Measurements from ENCODE around the gene HDGFL3. TPM values are rescaled to one million over a fixed set of nuclear protein-coding genes. Genes with fewer than 3 reads are reported as not detected.

The HDGFL3 gene
- total RNA-seq, 2 donors from 2014 or later = 123 TPM

- WGBS, 2 experiments (ENCODE audit: insufficient coverage in 1 of 2, insufficient read length in 1 of 2) = 88 to 94% methylated on average over 4 of the region's 4 CpGs
- no peak overlapping the region for H3K27ac ChIP-seq (ENCODE audit: low read depth, low read length)
- no peak overlapping the region for H3K4me3 ChIP-seq (ENCODE audit: low read length)
- Mint-ChIP-seq H3K27ac (no peak overlapping the region), H3K4me1 (peaks cover 7% of the 10 kb centered on the region), H3K36me3 (ENCODE audit: low read depth) (no peaks in the 10 kb centered on the region), H3K27me3 (ENCODE audit: insufficient read depth) (peaks cover 53% of the 10 kb centered on the region), H3K9me3 (no peaks in the 10 kb centered on the region), H3K4me3 (no peak overlapping the region)
- H3K27me3 ChIP-seq (ENCODE audit: control insufficient read depth, insufficient read depth, low read length, poor library complexity, severe bottlenecking) = peaks cover 22% of the 10 kb centered on the region
- H3K9me3 ChIP-seq (ENCODE audit: control insufficient read depth, low read length) = no peaks in the 10 kb centered on the region
- H3K36me3 ChIP-seq (ENCODE audit: control insufficient read depth, insufficient read depth, low read length) = no peaks in the 10 kb centered on the region
- H3K9ac ChIP-seq (ENCODE audit: extremely low read depth, low read length, poor library complexity, severe bottlenecking) = no peak overlapping the region
- DNase-seq = no peak
- TF ChIP-seq CTCF (conservative IDR thresholded peaks at IDR 0.05) = no peak
- no peaks in the 10 kb centered on the region for H3K4me1 ChIP-seq (ENCODE audit: control insufficient read depth, insufficient read depth, low read length)
Observed at GRCh38 chr15:83104141-83104540, 103.5 kb downstream of the HDGFL3 start.

GRCh38 chr15:83102346-83102745, 105.3 kb downstream of the HDGFL3 start:
- DNase-seq = no peak
- H3K4me3 ChIP-seq (ENCODE audit: low read length) = no peak overlapping the region
- H3K9me3 ChIP-seq (ENCODE audit: control insufficient read depth, low read length) = no peaks in the 10 kb centered on the region
- 81 to 92% methylated on average over 2 of the region's 2 CpGs for WGBS, 2 experiments (ENCODE audit: insufficient coverage in 1 of 2, insufficient read length in 1 of 2)
- H3K9ac ChIP-seq (ENCODE audit: extremely low read depth, low read length, poor library complexity, severe bottlenecking) = no peak overlapping the region
- Mint-ChIP-seq H3K4me1 (peaks cover 3% of the 10 kb centered on the region), H3K4me3 (no peak overlapping the region), H3K27me3 (ENCODE audit: insufficient read depth) (peaks cover 57% of the 10 kb centered on the region), H3K9me3 (no peaks in the 10 kb centered on the region), H3K36me3 (ENCODE audit: low read depth) (no peaks in the 10 kb centered on the region), H3K27ac (no peak overlapping the region)
- no peaks in the 10 kb centered on the region for H3K36me3 ChIP-seq (ENCODE audit: control insufficient read depth, insufficient read depth, low read length)
- TF ChIP-seq CTCF (conservative IDR thresholded peaks at IDR 0.05) = no peak
- H3K27ac ChIP-seq (ENCODE audit: low read depth, low read length) = no peak overlapping the region
- H3K27me3 ChIP-seq (ENCODE audit: control insufficient read depth, insufficient read depth, low read length, poor library complexity, severe bottlenecking) = peaks cover 7% of the 10 kb centered on the region
- no peaks in the 10 kb centered on the region for H3K4me1 ChIP-seq (ENCODE audit: control insufficient read depth, insufficient read depth, low read length)

- Histone ChIP-seq H3K36me3 (ENCODE audit: control insufficient read depth, insufficient read depth, low read length) (no peaks in the 10 kb centered on the region), H3K4me1 (ENCODE audit: control insufficient read depth, insufficient read depth, low read length) (no peaks in the 10 kb centered on the region), H3K4me3 (ENCODE audit: low read length) (no peak overlapping the region), H3K27ac (ENCODE audit: low read depth, low read length) (no peak overlapping the region), H3K9ac (ENCODE audit: extremely low read depth, low read length, poor library complexity, severe bottlenecking) (no peak overlapping the region), H3K27me3 (ENCODE audit: control insufficient read depth, insufficient read depth, low read length, poor library complexity, severe bottlenecking) (peaks cover 4% of the 10 kb centered on the region), H3K9me3 (ENCODE audit: control insufficient read depth, low read length) (no peaks in the 10 kb centered on the region)
- WGBS, 2 experiments (ENCODE audit: insufficient coverage in 1 of 2, insufficient read length in 1 of 2) = 83 to 94% methylated on average over 2 of the region's 2 CpGs
- Mint-ChIP-seq H3K4me1 (no peaks in the 10 kb centered on the region), H3K36me3 (ENCODE audit: low read depth) (no peaks in the 10 kb centered on the region), H3K4me3 (no peak overlapping the region), H3K27me3 (ENCODE audit: insufficient read depth) (peaks cover 52% of the 10 kb centered on the region), H3K9me3 (no peaks in the 10 kb centered on the region), H3K27ac (no peak overlapping the region)
- no peak for TF ChIP-seq CTCF (conservative IDR thresholded peaks at IDR 0.05)
- no peak for DNase-seq
Observed at GRCh38 chr15:83100097-83100646, 107.5 kb downstream of the HDGFL3 start.

Measured in endodermal cell (in vitro differentiated cells).